K562 (cell line): Measurements from ENCODE around the gene FASTK. TPM values are rescaled to one million over a fixed set of nuclear protein-coding genes. Genes with fewer than 3 reads are reported as not detected.

Experiments
- CBFB ChIP-seq: sonication (generic); formaldehyde crosslinking; IDR thresholded peaks from 2 replicates; pipeline ENCODE4 v1.4.0; 2020; ENCODE audit warnings: mild to moderate bottlenecking, missing genetic modification reagents
- CREM ChIP-seq: IDR thresholded peaks from 2 replicates; pipeline ENCODE4 v1.6.1; 2014; ENCODE audit warnings: antibody characterized with exemption, low read depth
- KAT7 ChIP-seq: sonication (generic); formaldehyde crosslinking; IDR thresholded peaks from 2 replicates; pipeline ENCODE4 v1.8.0; 2022; ENCODE audit warnings: missing genetic modification reagents, mild to moderate bottlenecking, borderline replicate concordance
- NR2F6 ChIP-seq: fragments of 450-650 bp; formaldehyde crosslinking; IDR thresholded peaks from 2 replicates; pipeline ENCODE4 v1.4.0; 2020; ENCODE audit warnings: mild to moderate bottlenecking
- NR4A1 ChIP-seq, 2 experiments: fragments of 250-450 bp in 1 of 2; fragments of 450-650 bp in 1 of 2; sonication (Bioruptor Pico) in 1 of 2; IDR thresholded peaks; 2 replicates each; pipeline versions ENCODE4 v1.4.0 to v1.6.1; 2016 to 2020; ENCODE audit warnings: mild to moderate bottlenecking in 2 of 2, missing compliant biosample characterization in 1 of 2, missing genetic modification characterization in 1 of 2, moderate library complexity in 1 of 2
- POLR2G ChIP-seq: fragments of 200-400 bp; formaldehyde crosslinking; IDR thresholded peaks from 2 replicates; pipeline ENCODE4 v1.6.1; 2017; ENCODE audit warnings: low read depth, mild to moderate bottlenecking, antibody characterized with exemption, low read length, moderate library complexity
- RAD51 ChIP-seq: fragments of 450-650 bp; IDR thresholded peaks from 2 replicates; pipeline ENCODE4 v1.7.1; 2016; ENCODE audit warnings: low read depth, mild to moderate bottlenecking, borderline replicate concordance
- SAFB ChIP-seq: fragments of 200-400 bp; formaldehyde crosslinking; IDR thresholded peaks from 2 replicates; pipeline ENCODE4 v1.6.1; 2017; ENCODE audit warnings: low read depth, low read length, borderline replicate concordance
- SAP30 ChIP-seq: fragments of 200-600 bp; sonication (generic); IDR thresholded peaks from 2 replicates; pipeline ENCODE4 v1.6.1; 2012; ENCODE audit warnings: borderline replicate concordance, low read depth, mild to moderate bottlenecking, moderate library complexity, low read length, control low read depth, inconsistent platforms; ENCODE audit not compliant: insufficient read depth, poor library complexity, severe bottlenecking
- SMARCC2 ChIP-seq: fragments of 450-650 bp; IDR thresholded peaks from 2 replicates; pipeline ENCODE4 v1.6.1; 2017; ENCODE audit warnings: antibody characterized with exemption, moderate library complexity, mild to moderate bottlenecking, low read depth
- XRCC3 ChIP-seq: fragments of 450-650 bp; IDR thresholded peaks from 2 replicates; pipeline ENCODE4 v1.6.1; 2017; ENCODE audit warnings: mild to moderate bottlenecking, moderate library complexity
- ZBTB17 ChIP-seq: fragments of 450-650 bp; formaldehyde crosslinking; IDR thresholded peaks from 2 replicates; pipeline ENCODE4 v1.4.0; 2020; ENCODE audit warnings: mild to moderate bottlenecking
- ZFP1 ChIP-seq: fragments of 450-650 bp; formaldehyde crosslinking; IDR thresholded peaks from 2 replicates; pipeline ENCODE4 v1.4.0; 2020; ENCODE audit warnings: mild to moderate bottlenecking, mixed read lengths
- ZKSCAN1 ChIP-seq: fragments of 150-350 bp; IDR thresholded peaks from 2 replicates; pipeline ENCODE4 v1.6.1; 2016; ENCODE audit warnings: low read depth, low read length
- polyA plus RNA-seq, 8 experiments: library from polyadenylated mRNA; depleted of rRNA in 4 of 8; stranded (reverse) in 5 of 8; unstranded in 3 of 8; fragments of >200 nt; fragmentation: Nextera tagmentation in 2 of 8; fragmentation: Illumina TruSeq in 1 of 8; extraction: Ambion mirVana in 2 of 8; extraction: Trizol in 1 of 8; gene quantifications; 2 replicates each; pipeline versions ENCODE4 v1.2.1 to v1.2.3, GENCODE V29; 2011 to 2014; ENCODE audit warnings: inconsistent platforms in 1 of 8, missing spikeins in 1 of 8
- total RNA-seq, 7 experiments: library from RNA; depleted of rRNA in 6 of 7; stranded (reverse); fragments of >200 nt in 6 of 7; fragmentation: Illumina TruSeq in 2 of 7; extraction: Trizol in 2 of 7; gene quantifications; 2 replicates each; pipeline versions ENCODE4 v1.2.1 to v1.2.3, GENCODE V29; 2011 to 2021; ENCODE audit warnings: low replicate concordance in 1 of 7
- TF ChIP-seq, protein P1 (sequence below): fragments of 250-450 bp; sonication (Bioruptor Pico); IDR thresholded peaks from 2 replicates; pipeline ENCODE4 v1.8.0; 2022; ENCODE audit warnings: moderate library complexity, mild to moderate bottlenecking, inconsistent platforms
- TF ChIP-seq, protein P2 (sequence below): sonication (generic); formaldehyde crosslinking; IDR thresholded peaks from 2 replicates; pipeline ENCODE4 v1.8.0; 2022; ENCODE audit warnings: mild to moderate bottlenecking, missing genetic modification reagents
- TF ChIP-seq, protein P3 (sequence below), 3 experiments: fragments of 200-800 bp in 1 of 3; sonication (Bioruptor generic) in 1 of 3; sonication (generic) in 1 of 3; formaldehyde crosslinking in 1 of 3; IDR thresholded peaks; 2 replicates each; pipeline versions ENCODE4 v1.6.1 to v1.8.0; 2016 to 2022; ENCODE audit warnings: mild to moderate bottlenecking in 2 of 3, missing compliant biosample characterization in 2 of 3, missing genetic modification characterization in 2 of 3, missing genetic modification reagents in 1 of 3

Gene FASTK
- total and polyA plus RNA-seq, 9 of the 15 experiments (the other 6 are each of a cell fraction or from before 2014, with no cell fraction given) = 0.51 to 150 (median 48.2) TPM

DNA sequence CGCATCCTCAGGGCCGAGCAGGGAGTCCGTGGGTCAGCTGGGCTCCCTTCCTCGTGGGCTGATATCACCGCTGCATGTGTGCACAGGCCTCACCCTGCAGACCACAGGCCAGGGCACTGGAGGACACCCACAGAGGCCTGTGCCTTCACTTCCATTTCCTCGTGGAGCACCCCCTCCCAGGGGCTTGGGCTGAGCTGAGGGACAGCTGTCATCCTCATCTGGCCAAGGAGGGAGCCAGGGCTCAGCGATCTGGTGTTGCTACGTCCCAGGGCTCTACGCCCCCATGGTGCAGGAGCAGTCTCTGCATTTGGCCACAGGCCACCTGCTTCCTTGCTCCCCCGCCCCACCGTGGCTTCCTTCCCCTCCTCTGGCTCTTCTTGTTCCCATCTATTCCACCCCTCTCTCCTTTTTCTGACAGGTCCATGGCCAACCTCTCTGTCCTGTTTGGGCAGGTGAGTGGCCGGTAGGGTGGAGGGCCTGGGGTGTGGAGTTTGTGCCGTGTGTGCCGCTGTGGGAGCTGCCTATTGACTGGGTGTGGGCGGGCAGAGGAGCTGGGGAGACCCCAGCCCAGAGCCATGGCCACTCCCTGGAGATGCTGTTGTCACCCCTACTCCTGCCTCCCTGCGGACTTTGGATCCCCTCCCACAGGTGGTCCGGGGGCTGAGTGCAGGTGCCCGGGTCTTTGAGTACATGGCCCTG, 40.6 kb downstream of the FASTK start (continued):
- peak; percentile 75 for TF ChIP-seq SAP30
- TF ChIP-seq SMARCC2 = no peak
- peak; percentile 63; the same call in 1 of the 2 replicates for TF ChIP-seq CBFB (CRISPR knock-in tag)
- TF ChIP-seq XRCC3 = no peak
- 0 out of 2 replicates have a peak, but pooled peaks have one; percentile 31 for TF ChIP-seq KAT7 (CRISPR knock-in tag)
- peak; percentile 68 for TF ChIP-seq POLR2G
- peak; percentile 46; the same call in 1 of the 2 replicates for TF ChIP-seq ZBTB17 (CRISPR knock-in tag)
- TF ChIP-seq, protein P1, sequence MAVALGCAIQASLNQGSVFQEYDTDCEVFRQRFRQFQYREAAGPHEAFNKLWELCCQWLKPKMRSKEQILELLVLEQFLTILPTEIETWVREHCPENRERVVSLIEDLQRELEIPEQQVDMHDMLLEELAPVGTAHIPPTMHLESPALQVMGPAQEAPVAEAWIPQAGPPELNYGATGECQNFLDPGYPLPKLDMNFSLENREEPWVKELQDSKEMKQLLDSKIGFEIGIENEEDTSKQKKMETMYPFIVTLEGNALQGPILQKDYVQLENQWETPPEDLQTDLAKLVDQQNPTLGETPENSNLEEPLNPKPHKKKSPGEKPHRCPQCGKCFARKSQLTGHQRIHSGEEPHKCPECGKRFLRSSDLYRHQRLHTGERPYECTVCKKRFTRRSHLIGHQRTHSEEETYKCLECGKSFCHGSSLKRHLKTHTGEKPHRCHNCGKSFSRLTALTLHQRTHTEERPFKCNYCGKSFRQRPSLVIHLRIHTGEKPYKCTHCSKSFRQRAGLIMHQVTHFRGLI = no peak
- TF ChIP-seq CREM = no peak
- TF ChIP-seq SAFB = peak; percentile 9; the same call in 1 of the 2 replicates
- TF ChIP-seq, protein P2, sequence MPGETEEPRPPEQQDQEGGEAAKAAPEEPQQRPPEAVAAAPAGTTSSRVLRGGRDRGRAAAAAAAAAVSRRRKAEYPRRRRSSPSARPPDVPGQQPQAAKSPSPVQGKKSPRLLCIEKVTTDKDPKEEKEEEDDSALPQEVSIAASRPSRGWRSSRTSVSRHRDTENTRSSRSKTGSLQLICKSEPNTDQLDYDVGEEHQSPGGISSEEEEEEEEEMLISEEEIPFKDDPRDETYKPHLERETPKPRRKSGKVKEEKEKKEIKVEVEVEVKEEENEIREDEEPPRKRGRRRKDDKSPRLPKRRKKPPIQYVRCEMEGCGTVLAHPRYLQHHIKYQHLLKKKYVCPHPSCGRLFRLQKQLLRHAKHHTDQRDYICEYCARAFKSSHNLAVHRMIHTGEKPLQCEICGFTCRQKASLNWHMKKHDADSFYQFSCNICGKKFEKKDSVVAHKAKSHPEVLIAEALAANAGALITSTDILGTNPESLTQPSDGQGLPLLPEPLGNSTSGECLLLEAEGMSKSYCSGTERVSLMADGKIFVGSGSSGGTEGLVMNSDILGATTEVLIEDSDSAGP = no peak
- TF ChIP-seq, protein P3, sequence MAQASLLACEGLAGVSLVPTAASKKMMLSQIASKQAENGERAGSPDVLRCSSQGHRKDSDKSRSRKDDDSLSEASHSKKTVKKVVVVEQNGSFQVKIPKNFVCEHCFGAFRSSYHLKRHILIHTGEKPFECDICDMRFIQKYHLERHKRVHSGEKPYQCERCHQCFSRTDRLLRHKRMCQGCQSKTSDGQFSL (CRISPR knock-in tag; IDR thresholded peaks at IDR 0.05) = peak; percentile 81; the same call in 1 of the 2 replicates
- TF ChIP-seq, protein P3 (tag; IDR thresholded peaks at IDR 0.05) = no peak
- TF ChIP-seq RAD51 = no peak
- no peak for TF ChIP-seq NR4A1 (CRISPR knock-in tag; IDR thresholded peaks at IDR 0.05)
- TF ChIP-seq NR4A1 (tag; IDR thresholded peaks at IDR 0.05) = 0 out of 2 replicates have a peak, but pooled peaks have one; percentile 19
- no peak for TF ChIP-seq ZFP1 (CRISPR knock-in tag)
- TF ChIP-seq ZKSCAN1 = no peak
- no peak for TF ChIP-seq NR2F6 (CRISPR knock-in tag)
